Mammary epithelial cell (primary cell): ENCODE data around the gene TLCD3A.

Experiments
- CTCF ChIP-seq, 2 donors: IDR thresholded peaks in 1 of 2; conservative IDR thresholded peaks in 1 of 2; 2 replicates each; pipeline ENCODE4 v1.5.1; 2011 to 2012; ENCODE audit warnings: inconsistent platforms in 2 of 2, low read length in 2 of 2, mild to moderate bottlenecking in 2 of 2, control low read depth in 1 of 2, low read depth in 1 of 2; ENCODE audit not compliant: insufficient read depth in 1 of 2; ENCODE audit errors: extremely low read depth in 1 of 2
- EZH2 ChIP-seq: IDR thresholded peaks from 2 replicates; pipeline ENCODE4 v1.6.1; 2012; ENCODE audit warnings: low read length, inconsistent platforms, borderline replicate concordance

GRCh38 chr17:705863-706262, 26.5 kb upstream of the TLCD3A start:
- no peak for TF ChIP-seq CTCF (conservative IDR thresholded peaks at IDR 0.05 in 1 of 2, IDR thresholded peaks at IDR 0.05 in 1 of 2; ENCODE audit: extremely low read depth in 1 of 2, insufficient read depth in 1 of 2, low read depth in 1 of 2, low read length in 2 of 2)
- no peak for TF ChIP-seq EZH2
